CD4-positive, alpha-beta T cell treated with Interleukin-4 for 4 hours (primary cell): ENCODE data around the gene DUSP1.

Experiments used
- DNase-seq: peaks from one replicate; pipeline ENCODE4 v3.0.0-alpha.2; 2020

Gene DUSP1

GRCh38 chr5:172741206-172741582, 29.8 kb downstream of the DUSP1 start:
- DNase-seq: no peak

DNA sequence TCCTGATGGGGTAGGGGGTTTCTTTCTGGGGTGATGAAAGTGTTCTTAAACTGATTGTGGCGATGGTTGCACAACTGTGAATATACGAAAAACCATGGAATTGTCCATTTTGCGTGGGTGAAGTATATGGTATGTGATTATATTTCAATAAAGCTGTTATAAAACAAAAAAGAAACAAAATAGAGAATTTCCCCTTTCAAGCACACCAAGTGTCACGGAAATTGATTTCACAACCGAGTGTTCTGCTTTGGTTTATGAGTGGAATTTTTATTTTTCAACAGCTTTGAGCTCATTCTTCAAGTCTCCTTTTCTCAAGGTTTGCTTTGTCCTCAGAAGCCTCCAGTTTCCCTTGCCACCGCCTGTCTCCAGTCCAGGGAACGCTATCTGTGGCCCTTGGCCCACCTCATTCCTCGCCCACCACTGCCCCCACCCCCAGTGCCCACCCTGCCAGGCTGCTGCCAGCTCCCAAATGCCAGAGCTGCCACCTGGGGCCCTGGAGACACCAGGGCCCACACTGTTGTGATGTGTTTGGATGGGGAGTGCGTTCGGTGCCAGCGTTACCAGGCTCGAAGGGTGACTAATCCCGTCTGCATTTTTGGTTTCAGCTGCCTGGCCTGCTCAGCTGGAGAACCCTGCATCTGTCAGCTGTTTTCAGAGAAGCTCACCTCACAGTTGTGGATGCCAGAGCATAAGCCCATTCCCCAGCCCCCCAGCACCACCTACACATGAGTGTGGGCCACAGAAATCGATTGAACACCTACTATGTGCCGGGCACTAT, 30.4 kb downstream of the DUSP1 start:
- DNase-seq: no peak

- no peak for DNase-seq
Observed at GRCh38 chr5:172739375-172739774, 31.6 kb downstream of the DUSP1 start.

DNA sequence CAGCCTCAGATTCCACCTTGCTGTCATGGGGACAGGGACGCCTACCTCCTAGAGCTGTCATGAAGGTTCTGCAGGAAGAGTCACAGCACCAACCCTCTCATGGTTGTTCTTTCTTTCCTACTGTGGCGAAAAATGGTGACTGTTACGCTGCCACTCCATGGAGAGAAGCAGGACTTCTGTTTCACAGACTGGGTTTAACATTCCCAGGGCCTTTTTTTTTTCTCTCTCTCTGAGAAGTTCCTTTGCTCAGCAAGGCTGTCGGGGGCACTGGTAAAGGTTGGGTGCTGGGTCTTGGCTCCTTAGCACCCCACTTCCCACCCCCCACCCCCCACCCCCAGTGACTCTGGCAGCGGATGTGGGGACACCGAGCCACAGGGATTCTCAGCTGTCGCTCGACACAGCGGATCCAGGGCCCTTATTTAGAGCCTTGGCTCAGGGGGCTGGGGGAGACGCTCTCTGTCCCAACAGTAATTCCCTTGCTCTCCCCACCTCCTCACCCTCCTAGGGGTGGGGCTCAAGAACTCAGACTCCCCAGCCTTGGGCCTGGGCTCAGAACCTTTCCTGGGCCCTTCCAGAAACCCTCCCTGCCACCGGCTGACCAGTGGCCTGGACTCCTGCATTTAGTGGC, 34.4 kb downstream of the DUSP1 start:
- no peak for DNase-seq

DNA sequence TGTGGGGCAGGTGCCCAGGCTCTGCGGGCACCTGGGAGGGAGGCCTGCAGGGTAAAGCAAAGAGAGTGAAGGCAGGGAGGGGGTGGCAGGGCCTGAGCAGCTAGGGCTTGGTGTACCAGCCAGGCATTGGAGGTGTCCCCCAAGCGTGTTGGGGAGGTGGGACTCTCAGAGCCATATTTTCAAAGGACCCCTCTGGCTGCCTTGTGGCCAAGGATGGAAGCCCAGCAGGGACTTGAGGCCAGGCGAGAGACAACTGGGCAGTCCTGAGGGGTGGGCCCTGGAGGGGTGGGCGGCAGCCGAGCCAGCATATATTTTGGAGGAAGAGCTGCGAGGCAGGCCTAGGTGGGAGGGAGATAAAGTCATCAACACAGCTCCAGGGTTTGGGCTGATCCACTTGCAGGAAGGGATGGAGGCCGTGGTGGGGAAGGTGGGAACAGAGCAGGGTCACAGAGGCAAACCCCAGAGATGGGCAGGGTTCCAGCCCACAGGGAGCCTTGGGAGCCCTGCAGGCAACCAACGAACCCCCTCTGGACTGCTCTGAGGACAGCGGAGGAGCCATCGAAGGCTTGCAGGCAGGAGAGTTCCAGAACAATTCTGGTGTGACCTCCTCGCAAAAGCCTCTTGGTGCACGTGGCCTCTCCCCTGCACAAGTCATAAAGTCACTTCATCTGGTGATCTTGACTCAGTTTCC, 35.7 kb downstream of the DUSP1 start:
- DNase-seq: no peak

DNA sequence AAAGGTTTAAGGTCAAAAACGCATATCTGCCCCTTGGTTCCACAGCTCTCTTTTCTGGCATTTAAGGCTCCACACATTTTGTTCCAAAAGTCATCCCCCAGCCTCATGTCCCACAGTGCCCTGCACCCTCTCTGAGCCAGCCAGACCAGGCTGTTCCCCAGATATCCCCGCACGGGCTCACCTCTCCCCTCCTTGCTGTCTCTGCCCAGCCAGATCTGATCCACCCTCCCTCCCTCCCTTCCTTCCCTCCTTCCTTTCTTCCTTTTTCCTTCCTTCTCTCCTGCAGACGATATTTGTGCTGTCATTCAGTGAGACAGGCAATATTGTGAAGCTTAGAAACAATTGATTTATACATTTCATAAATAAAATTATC, 37.0 kb downstream of the DUSP1 start:
- DNase-seq: no peak

DNA sequence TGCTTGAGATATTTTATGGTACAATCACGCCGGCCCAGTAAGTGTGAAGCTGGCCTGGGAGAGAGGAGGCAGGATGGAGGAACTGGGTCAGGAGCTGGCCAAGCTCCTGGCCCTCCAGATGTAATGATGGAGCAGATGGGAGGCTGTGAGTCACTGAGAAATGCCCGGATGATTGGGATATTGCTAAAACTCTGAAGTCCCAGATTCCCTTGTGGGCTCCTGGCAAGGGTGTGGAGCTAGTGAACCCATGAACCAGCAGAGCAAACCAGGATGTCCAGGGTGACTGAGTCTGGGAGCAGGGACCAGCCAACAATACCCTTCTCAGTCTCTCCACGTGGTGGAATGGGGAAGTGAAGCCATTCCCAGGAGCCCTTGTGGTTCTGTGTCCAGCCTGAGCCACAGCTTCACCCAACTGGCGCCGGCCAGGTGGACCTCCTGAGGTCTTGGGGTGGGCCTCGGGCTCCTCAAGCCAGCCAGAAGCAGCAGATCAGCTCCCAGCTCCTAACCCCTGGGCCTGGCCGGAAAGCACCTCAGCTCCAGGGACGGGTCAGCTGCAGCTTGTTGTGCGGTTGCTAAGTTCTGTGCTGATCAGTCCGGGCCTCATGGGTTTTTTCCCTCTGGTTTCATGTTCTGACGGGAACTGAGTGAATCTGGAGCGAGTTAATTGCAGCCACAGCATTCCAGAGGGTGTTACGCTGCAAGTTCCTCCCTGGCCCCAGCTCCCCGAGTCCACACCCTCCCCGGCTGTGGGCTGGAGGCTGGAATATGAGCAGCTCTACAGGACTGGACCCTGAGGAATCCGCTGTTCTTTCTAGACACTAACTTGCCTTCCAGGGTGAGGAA, 37.6 kb downstream of the DUSP1 start:
- DNase-seq: no peak

GRCh38 chr5:172732201-172732865, 38.7 kb downstream of the DUSP1 start:
- no peak for DNase-seq

DNA sequence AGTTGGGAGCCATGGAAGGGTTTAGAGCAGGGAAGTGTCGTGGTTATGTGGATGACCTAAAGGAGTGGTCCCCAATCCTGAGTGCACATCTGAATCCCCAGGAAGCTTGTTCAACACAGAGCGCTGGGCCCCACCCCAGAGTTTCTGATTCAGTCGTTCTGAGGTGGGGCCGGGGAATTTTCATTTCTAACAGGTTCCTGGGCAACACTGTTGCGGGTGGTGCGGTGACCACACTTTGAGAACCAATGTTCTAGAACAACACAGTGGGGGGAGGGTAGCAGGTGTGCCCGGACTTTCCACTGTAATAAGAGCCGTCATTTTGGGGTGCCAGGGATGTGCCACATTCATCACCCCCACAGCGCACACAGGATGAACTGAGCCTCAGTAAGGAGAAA, 39.3 kb downstream of the DUSP1 start:
- peak; percentile 27 for DNase-seq

GRCh38 chr5:172730981-172731679, 39.9 kb downstream of the DUSP1 start:
- no peak for DNase-seq

DNA sequence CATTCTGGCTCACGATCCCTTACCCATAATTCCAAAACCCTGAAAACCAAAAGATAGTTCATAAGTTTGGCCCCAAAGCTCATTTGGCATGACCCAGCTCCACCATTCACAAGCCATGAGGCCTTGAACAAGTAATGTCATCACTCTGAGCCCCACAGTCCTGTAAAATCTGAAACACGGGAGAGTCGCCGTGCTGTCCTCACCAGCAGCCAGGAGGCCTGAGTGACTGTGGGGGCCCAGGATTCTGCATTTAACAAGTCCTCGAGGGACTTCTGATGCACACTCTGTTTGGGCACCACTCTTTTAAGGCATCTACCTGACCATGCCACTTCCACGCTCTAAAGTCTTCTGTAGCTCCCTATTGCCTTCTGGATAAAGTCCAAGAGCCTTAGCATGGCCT, 40.8 kb downstream of the DUSP1 start:
- no peak for DNase-seq

DNA sequence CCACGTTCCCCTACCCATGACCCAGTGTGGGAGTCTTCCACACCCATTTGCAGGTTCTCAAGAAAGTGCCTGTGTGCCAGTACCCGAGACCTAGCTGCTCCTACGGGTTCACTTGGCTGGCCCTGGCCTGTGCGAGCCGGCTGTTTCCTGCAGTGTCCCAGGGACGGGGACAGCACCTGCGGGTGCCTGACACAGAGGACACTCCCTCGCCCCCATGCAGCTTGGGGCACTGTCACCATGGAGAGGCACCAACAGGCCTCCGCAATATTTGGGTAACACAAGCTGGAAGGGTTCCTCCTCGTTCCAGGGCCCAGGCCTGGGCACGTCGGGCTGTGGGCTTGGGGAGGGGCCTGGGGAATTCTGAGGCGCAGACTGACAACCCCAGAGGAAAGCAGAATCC, 41.4 kb downstream of the DUSP1 start:
- DNase-seq: no peak

DNA sequence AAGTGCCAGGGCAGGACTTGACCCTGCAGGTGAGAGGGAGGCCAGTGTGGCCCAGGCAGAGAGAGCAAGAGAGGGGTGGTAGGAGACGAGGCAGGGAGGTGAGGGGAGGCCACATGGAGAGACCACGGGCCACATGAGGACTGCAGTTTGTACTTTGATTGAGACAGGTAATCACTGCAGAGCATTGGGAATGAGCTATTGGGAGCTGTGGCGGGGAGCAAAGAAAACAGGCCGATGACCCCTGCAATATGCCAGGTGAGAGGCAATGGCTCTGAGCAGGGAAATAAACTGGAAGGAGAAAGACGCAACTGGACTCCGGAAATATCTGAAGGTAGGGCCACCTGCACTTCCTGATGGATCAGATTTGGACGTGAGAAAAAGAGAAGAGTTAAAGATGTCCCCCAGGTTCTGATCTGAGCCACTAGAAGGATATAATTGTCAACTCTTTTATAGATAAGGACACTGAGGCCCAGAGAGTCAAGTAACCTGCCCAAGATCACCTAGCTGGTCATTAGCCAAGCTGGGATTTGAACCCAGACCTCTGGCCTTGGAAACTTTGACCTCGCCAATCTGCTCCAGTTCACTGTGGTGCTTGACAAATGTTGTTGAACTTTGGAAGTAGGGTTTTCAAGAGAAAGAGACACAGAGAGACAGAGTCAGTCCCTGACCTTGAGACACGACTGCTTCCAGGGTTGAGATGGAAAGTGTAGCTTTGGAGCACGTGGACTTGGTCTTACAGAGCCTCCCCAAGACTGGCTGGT, 42.3 kb downstream of the DUSP1 start:
- no peak for DNase-seq

DNA sequence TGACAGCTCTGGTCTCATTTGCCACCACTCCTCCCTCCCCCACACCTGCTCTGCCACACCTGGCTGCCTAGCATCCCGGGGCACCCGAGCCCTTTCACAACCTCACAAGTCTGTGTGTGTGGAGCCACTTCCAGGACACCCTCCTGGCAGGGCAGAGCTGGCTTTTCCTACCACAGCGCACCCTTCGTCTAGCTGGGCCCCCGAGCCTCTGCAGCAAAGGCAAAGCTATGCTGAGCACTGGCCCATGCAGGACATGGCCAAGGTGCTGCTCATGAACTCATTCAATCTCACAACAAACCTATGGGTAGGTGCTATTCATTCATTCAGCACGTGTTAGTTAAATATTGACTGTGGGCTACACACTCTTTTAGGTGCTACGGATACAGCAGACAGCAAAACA, 43.4 kb downstream of the DUSP1 start:
- DNase-seq: no peak

DNA sequence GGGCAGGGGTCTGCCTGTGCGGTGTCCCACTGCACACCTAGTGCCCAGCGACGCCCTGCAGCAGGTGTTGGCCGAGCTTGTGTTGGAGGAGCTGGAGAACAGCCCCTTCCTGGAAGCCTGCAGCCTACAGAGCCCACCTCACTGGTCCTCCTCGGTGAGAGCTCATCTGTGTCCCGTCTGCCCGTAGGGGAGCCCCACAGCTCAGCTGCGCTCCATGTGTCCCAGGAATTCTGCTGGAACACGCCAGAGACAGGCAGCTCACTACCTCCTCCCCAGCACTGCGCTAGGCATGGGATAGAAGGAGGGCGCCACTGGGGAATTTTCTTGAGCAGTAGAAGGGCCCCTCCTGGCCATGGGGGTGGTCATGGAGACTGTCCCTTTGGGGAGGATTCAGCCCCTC, 44.0 kb downstream of the DUSP1 start:
- DNase-seq: no peak

DNA sequence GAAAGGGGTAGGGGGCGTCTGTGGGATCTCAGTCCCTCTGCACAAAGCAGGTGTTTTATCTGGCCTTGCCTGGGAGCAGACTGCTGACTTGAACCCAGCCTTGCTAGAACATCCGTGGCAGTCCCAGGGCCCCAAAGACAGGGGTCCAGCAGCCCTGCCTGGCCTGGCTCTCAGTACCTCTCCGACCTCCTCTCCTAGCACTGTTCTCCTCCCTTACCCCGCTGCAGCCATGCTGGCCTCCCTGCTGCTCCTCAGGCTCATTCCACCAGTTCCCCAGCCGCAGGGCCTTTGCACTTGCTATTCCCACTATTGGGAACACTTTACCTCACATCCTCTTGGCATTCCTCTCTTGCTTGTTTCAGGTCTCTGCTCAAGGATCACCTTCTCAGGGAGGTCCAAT, 45.2 kb downstream of the DUSP1 start:
- DNase-seq: no peak

DNA sequence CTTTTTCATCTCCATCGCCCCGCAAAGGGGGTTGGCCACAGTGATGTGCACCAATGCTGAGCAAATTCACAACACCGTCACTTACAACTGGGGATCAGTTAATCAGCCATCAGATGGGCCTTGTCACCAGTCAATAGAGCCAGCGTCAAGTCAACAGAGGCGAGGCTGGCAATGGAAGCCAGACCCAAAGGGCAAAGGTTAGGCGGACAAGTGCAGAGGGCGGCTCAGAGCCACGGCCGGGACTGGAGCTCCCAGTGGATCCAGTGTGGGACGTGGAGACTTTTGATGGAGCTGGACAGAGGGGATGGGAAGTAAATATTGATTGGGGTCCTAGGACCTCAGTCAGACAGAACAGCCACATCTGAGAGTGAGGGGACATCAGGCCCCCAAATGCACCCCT, 45.7 kb downstream of the DUSP1 start:
- no peak for DNase-seq

DNA sequence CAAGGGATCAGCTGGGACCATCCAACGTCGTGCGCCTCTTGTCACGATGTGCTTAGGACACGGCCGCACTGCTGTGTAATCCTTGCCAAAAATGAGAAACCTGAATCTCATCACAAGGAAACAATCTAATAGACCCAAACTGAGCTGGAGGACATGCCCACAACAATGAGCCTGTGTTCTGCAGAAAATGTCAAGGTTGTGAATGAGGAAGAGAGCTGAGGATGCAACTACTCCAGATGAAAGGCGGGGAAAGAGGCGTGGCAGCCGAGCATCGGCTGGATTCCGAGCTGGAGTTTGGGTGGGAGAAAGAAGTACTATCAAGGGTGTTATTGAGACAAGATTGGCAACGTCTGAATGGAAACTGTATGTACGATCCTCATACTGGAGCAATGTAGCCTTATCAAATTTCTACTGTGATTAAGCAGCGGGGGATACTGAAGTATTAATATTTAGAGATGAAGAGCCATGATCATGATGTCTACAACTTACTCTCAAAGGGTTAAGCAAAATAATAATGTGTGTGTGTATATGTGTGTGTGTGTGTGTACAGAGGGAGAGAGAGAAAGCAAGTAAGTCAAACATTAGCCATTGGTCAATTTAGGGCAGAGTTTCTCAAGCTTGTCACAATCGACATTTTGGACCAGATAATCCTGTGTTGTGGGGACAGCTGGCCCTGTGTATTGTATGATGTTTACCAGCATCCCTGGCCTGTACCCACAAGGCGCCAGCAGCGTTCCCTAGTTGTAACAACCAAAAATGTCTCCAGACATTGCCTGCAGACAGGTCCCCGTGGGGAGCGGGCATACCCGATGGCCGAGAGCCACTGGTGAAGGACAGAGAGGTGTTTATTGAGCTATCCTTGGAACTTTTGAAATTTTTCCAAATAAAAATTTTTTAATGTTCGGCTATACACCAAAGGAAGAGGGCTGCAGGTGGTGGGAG, 46.5 kb downstream of the DUSP1 start:
- no peak for DNase-seq

GRCh38 chr5:172723508-172723907, 47.5 kb downstream of the DUSP1 start:
- no peak for DNase-seq

GRCh38 chr5:172722327-172722815, 48.6 kb downstream of the DUSP1 start:
- DNase-seq: peak; percentile 69
